HG02610 (cell line): ENCODE results near the gene MAP10.
A peak's percentile ranks its signal among the peaks of the same experiment; 100 is the strongest.
"Not testable (repeated sequence)": the region's sequence is repeated elsewhere in the genome, so short reads cannot be mapped to it uniquely, and the experiment has no call there.

Source experiments
- ATAC-seq: cut with Tn5 transposase; IDR thresholded peaks from one replicate; pipeline ENCODE4 v1.9.1; 2021; ENCODE audit warnings: mild to moderate bottlenecking, moderate library complexity; ENCODE audit not compliant: unreplicated experiment

The MAP10 gene

GRCh38 chr1:232805269-232806185, at the start of gene MAP10:
MAP10 (plus strand) TSS chr1:232805416; CDS start chr1:232805450, 34 bp downstream.
- ATAC-seq = peak; percentile 92

GRCh38 chr1:232764458-232765251, 40.6 kb upstream of the MAP10 start:
- no peak for ATAC-seq

GRCh38 chr1:232765542-232765941, 39.7 kb upstream of the MAP10 start:
- no peak for ATAC-seq

GRCh38 chr1:232766241-232766890, 38.9 kb upstream of the MAP10 start:
- no peak for ATAC-seq

GRCh38 chr1:232766904-232767303, 38.3 kb upstream of the MAP10 start:
- no peak for ATAC-seq

- ATAC-seq = no peak
Observed at GRCh38 chr1:232767305-232768074, 37.7 kb upstream of the MAP10 start.

- ATAC-seq = no peak
Observed at GRCh38 chr1:232768793-232769192, 36.4 kb upstream of the MAP10 start.

GRCh38 chr1:232769733-232770132, 35.5 kb upstream of the MAP10 start:
- ATAC-seq = no peak

- ATAC-seq = no peak
Observed at GRCh38 chr1:232773752-232774151, 31.5 kb upstream of the MAP10 start.

- ATAC-seq = no peak
Observed at GRCh38 chr1:232776526-232777106, 28.6 kb upstream of the MAP10 start.

GRCh38 chr1:232780354-232780753, 24.9 kb upstream of the MAP10 start:
- ATAC-seq = no peak

GRCh38 chr1:232784794-232785193, 20.4 kb upstream of the MAP10 start:
- ATAC-seq = no peak

GRCh38 chr1:232785630-232786029, 19.6 kb upstream of the MAP10 start:
- not testable (repeated sequence) for ATAC-seq

GRCh38 chr1:232786845-232787455, 18.3 kb upstream of the MAP10 start:
- ATAC-seq = no peak

- no peak for ATAC-seq
Observed at GRCh38 chr1:232788235-232788872, 16.9 kb upstream of the MAP10 start.

- no peak for ATAC-seq
Observed at GRCh38 chr1:232789651-232790050, 15.6 kb upstream of the MAP10 start.

GRCh38 chr1:232792949-232793348, 12.3 kb upstream of the MAP10 start:
- ATAC-seq = no peak

- no peak for ATAC-seq
Observed at GRCh38 chr1:232793944-232794343, 11.3 kb upstream of the MAP10 start.

- no peak for ATAC-seq
Observed at GRCh38 chr1:232795497-232796053, 9.6 kb upstream of the MAP10 start.
